Nephron (organoid): ENCODE data around the gene FBXL15.

Experiments used
- H3K27ac Mint-ChIP-seq, 3 experiments: 2 replicates each; pipeline ENCODE4 v1.8.0; 2020; ENCODE audit warnings: mixed read lengths in 3 of 3, mild to moderate bottlenecking in 2 of 3, moderate library complexity in 1 of 3
- H3K27me3 Mint-ChIP-seq: 2 replicates; pipeline ENCODE4 v1.8.0; 2021; ENCODE audit warnings: low read depth, mild to moderate bottlenecking, moderate library complexity, mixed read lengths
- H3K36me3 Mint-ChIP-seq: 2 replicates; pipeline ENCODE4 v1.8.0; 2020; ENCODE audit warnings: low read depth, mixed read lengths
- H3K4me1 Mint-ChIP-seq: 2 replicates; pipeline ENCODE4 v1.8.0; 2020; ENCODE audit warnings: mixed read lengths
- H3K4me3 Mint-ChIP-seq, 3 experiments: 2 replicates each; pipeline ENCODE4 v1.8.0; 2020; ENCODE audit warnings: mild to moderate bottlenecking in 3 of 3, mixed read lengths in 3 of 3, moderate library complexity in 2 of 3
- H3K9me3 Mint-ChIP-seq: 2 replicates; pipeline ENCODE4 v1.8.0; 2020; ENCODE audit warnings: mixed read lengths
- TF ChIP-seq, protein P1 (sequence below), 3 experiments: fragments of 200-600 bp; sonication (generic); IDR thresholded peaks; one replicate each; pipeline ENCODE4 v1.5.0; 2021; ENCODE audit warnings: antibody characterized with exemption in 3 of 3; ENCODE audit not compliant: unreplicated experiment in 3 of 3

The FBXL15 gene, protein sequence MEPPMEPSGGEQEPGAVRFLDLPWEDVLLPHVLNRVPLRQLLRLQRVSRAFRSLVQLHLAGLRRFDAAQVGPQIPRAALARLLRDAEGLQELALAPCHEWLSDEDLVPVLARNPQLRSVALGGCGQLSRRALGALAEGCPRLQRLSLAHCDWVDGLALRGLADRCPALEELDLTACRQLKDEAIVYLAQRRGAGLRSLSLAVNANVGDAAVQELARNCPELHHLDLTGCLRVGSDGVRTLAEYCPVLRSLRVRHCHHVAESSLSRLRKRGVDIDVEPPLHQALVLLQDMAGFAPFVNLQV

GRCh38 chr10:102420714-102421506, at the start of gene FBXL15:
FBXL15 (plus strand) TSS chr10:102420836; CDS start chr10:102421130, 294 bp downstream.
- TF ChIP-seq, protein P1, sequence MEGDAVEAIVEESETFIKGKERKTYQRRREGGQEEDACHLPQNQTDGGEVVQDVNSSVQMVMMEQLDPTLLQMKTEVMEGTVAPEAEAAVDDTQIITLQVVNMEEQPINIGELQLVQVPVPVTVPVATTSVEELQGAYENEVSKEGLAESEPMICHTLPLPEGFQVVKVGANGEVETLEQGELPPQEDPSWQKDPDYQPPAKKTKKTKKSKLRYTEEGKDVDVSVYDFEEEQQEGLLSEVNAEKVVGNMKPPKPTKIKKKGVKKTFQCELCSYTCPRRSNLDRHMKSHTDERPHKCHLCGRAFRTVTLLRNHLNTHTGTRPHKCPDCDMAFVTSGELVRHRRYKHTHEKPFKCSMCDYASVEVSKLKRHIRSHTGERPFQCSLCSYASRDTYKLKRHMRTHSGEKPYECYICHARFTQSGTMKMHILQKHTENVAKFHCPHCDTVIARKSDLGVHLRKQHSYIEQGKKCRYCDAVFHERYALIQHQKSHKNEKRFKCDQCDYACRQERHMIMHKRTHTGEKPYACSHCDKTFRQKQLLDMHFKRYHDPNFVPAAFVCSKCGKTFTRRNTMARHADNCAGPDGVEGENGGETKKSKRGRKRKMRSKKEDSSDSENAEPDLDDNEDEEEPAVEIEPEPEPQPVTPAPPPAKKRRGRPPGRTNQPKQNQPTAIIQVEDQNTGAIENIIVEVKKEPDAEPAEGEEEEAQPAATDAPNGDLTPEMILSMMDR (IDR thresholded peaks at IDR 0.05; ENCODE audit: unreplicated experiment in 3 of 3), result no peak
- Mint-ChIP-seq H3K36me3 (peaks cover 3% of the 10 kb centered on the region), H3K27me3 (peaks cover 32% of the 10 kb centered on the region), H3K4me3 (peak within 1 kb of the TSS; percentile 92 to 95 (median 95)), H3K27ac (peak within 1 kb of the TSS; percentile 90 to 98 (median 97)), H3K9me3 (no peaks in the 10 kb centered on the region), H3K4me1 (peaks cover 13% of the 10 kb centered on the region)

DNA sequence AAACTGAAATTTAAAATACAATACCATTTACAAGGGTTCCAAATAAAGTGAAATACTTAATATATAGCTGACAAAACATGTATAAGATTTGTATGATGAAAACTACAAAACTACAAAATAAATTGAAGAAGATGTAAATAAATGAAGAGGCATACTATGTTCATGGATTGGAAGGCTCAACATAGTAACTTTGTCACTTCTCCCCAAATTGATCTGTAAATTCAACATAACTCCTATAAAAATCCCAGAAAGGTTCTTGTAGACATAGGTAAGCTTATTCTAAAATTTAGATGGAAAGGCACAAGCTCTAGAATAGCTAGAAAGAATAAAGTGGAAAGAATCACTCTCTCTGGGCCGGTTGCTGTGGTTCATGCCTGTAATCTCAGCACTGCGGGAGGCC, 49.3 kb upstream of the FBXL15 start:
- TF ChIP-seq, protein P1 (IDR thresholded peaks at IDR 0.05; ENCODE audit: unreplicated experiment in 3 of 3), result no peak
- Mint-ChIP-seq H3K4me1 (no peaks in the 10 kb centered on the region), H3K36me3 (peaks cover 86% of the 10 kb centered on the region), H3K27me3 (no peaks in the 10 kb centered on the region), H3K4me3 (no peak overlapping the region), H3K27ac (no peak overlapping the region), H3K9me3 (peaks cover 3% of the 10 kb centered on the region)

DNA sequence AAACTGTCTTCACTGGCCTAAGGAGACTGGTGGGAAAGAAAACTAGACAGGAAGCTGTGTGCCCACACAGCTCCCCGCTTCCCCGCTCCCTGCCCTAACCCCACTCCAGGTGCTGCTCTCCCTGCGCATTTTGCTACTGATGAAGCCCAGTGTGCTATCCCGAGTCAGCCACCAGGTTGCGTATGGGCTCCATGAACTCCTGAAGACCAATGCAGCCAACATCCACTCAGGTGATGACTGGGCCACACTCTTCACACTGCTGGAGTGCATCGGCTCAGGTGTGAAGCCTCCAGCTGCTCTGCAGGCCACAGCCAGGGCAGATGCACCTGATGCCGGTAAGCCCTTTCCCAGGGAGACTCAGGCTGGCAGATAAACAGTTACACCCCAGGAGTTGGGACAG, 45.4 kb upstream of the FBXL15 start:
- Mint-ChIP-seq H3K36me3 (peaks cover 65% of the 10 kb centered on the region), H3K27ac (no peak overlapping the region), H3K27me3 (no peaks in the 10 kb centered on the region), H3K9me3 (no peaks in the 10 kb centered on the region), H3K4me3 (no peak overlapping the region), H3K4me1 (no peaks in the 10 kb centered on the region)
- TF ChIP-seq, protein P1 (IDR thresholded peaks at IDR 0.05; ENCODE audit: unreplicated experiment in 3 of 3), result no peak

DNA sequence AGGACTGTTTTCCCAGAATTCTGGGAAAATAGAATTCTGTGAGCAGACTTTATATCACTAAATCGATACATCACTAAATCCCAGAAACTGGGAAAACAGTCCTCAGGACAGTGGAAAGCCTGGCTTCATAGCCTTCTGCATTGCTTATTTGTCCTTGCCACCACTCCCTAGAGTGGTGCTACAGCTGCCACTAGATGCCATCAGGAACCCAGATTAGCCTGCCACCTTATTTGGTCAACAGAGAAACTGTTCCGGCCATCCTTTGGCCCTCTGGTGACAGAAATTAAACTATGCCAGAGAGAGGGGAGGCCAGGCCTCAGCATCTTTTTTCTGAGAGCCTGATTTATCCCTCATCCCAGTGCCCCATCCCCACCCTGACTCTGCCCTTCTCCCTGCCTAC, 44.8 kb upstream of the FBXL15 start:
- H3K36me3 Mint-ChIP-seq, result peaks cover 63% of the 10 kb centered on the region

GRCh38 chr10:102376901-102377300, 43.7 kb upstream of the FBXL15 start:
- TF ChIP-seq, protein P1 (IDR thresholded peaks at IDR 0.05; ENCODE audit: unreplicated experiment in 3 of 3), result no peak
- no peak overlapping the region for H3K27ac Mint-ChIP-seq
- H3K4me1 Mint-ChIP-seq, result no peaks in the 10 kb centered on the region
- peaks cover 63% of the 10 kb centered on the region for H3K36me3 Mint-ChIP-seq
- no peaks in the 10 kb centered on the region for H3K9me3 Mint-ChIP-seq
- H3K4me3 Mint-ChIP-seq, result no peak overlapping the region
- H3K27me3 Mint-ChIP-seq, result no peaks in the 10 kb centered on the region

More for the DNA sequence above, 44.8 kb upstream of the FBXL15 start:
- H3K27me3 Mint-ChIP-seq, result no peaks in the 10 kb centered on the region
- H3K4me1 Mint-ChIP-seq, result no peaks in the 10 kb centered on the region
- H3K9me3 Mint-ChIP-seq, result no peaks in the 10 kb centered on the region
- TF ChIP-seq, protein P1 (IDR thresholded peaks at IDR 0.05; ENCODE audit: unreplicated experiment in 3 of 3), result no peak
- no peak overlapping the region for H3K27ac Mint-ChIP-seq
- H3K4me3 Mint-ChIP-seq, result no peak overlapping the region
